Activated CD4-positive, alpha-beta T cell treated with anti-CD3 and anti-CD28 coated beads for 4 hours (primary cell): ENCODE measurements around the gene SMIM28.

ENCODE experiments used
- DNase-seq, 2 donors: peaks; one replicate each; pipeline ENCODE4 v3.0.0-alpha.2; 2020

The SMIM28 gene

GRCh38 chr6:138374815-138375214 is 2.9 kb upstream of the SMIM28 start:
- no peak for DNase-seq

- no peak for DNase-seq
These were observed 663 bp upstream of the SMIM28 start for GRCh38 chr6:138377042-138377441.

- DNase-seq: no peak
These were observed 758 bp downstream of the SMIM28 start for GRCh38 chr6:138378463-138378862.

GRCh38 chr6:138382498-138383265 is 5.0 kb downstream of the SMIM28 start:
- no peak for DNase-seq

GRCh38 chr6:138383776-138384175 is 6.1 kb downstream of the SMIM28 start:
- DNase-seq: no peak

GRCh38 chr6:138386897-138387296 is 9.2 kb downstream of the SMIM28 start:
- DNase-seq: no peak

GRCh38 chr6:138387577-138388368 is 10.1 kb downstream of the SMIM28 start:
- no peak for DNase-seq

GRCh38 chr6:138389551-138389950 is 11.8 kb downstream of the SMIM28 start:
- no peak for DNase-seq

- DNase-seq: no peak
These were observed 16.4 kb downstream of the SMIM28 start for GRCh38 chr6:138393871-138394783.

GRCh38 chr6:138396709-138397108 is 19.0 kb downstream of the SMIM28 start:
- DNase-seq: no peak

- no peak for DNase-seq
These were observed 19.7 kb downstream of the SMIM28 start for GRCh38 chr6:138397128-138398122.

- DNase-seq: no peak
These were observed 22.6 kb downstream of the SMIM28 start for GRCh38 chr6:138400326-138400725.

GRCh38 chr6:138401960-138402837 is 24.5 kb downstream of the SMIM28 start:
- DNase-seq: no peak

- no peak for DNase-seq
These were observed 25.1 kb downstream of the SMIM28 start for GRCh38 chr6:138402838-138403187.

- DNase-seq: peak; percentile 21
These were observed 25.7 kb downstream of the SMIM28 start for GRCh38 chr6:138403324-138403800.

GRCh38 chr6:138403801-138404665 is 26.3 kb downstream of the SMIM28 start, which contains the start of gene HEBP2:
TSS of gene HEBP2 (plus strand) at chr6:138404223. CDS start at chr6:138404496, 273 bp downstream.
- peak; percentile 90 to 94 for DNase-seq

GRCh38 chr6:138404666-138405337 is 27.1 kb downstream of the SMIM28 start:
- peak; percentile 14 to 24 for DNase-seq

GRCh38 chr6:138405816-138406413 is 28.2 kb downstream of the SMIM28 start:
- no peak for DNase-seq
